Thyroid gland (tissue), 4 donors: ENCODE results near the gene PTPRG.
"Not testable (repeated sequence)": the region's sequence is repeated elsewhere in the genome, so short reads cannot be mapped to it uniquely, and the experiment has no call there.

Experiments
- POLR2A ChIP-seq, 2 donors: fragments of 450-650 bp; IDR thresholded peaks; one replicate each; pipeline ENCODE4 v1.6.1; 2017; ENCODE audit warnings: antibody characterized with exemption in 2 of 2, mild to moderate bottlenecking in 2 of 2, moderate library complexity in 1 of 2
- TF ChIP-seq, protein P1 (sequence below), 6 experiments: fragments of 200-600 bp in 3 of 6; fragments of 450-650 bp in 3 of 6; sonication (generic) in 3 of 6; IDR thresholded peaks; one replicate each; pipeline ENCODE4 v1.5.1; 2016 to 2019; ENCODE audit warnings: antibody characterized with exemption in 6 of 6, mild to moderate bottlenecking in 2 of 6, inconsistent platforms in 1 of 6, moderate library complexity in 1 of 6

- TF ChIP-seq, protein P1, sequence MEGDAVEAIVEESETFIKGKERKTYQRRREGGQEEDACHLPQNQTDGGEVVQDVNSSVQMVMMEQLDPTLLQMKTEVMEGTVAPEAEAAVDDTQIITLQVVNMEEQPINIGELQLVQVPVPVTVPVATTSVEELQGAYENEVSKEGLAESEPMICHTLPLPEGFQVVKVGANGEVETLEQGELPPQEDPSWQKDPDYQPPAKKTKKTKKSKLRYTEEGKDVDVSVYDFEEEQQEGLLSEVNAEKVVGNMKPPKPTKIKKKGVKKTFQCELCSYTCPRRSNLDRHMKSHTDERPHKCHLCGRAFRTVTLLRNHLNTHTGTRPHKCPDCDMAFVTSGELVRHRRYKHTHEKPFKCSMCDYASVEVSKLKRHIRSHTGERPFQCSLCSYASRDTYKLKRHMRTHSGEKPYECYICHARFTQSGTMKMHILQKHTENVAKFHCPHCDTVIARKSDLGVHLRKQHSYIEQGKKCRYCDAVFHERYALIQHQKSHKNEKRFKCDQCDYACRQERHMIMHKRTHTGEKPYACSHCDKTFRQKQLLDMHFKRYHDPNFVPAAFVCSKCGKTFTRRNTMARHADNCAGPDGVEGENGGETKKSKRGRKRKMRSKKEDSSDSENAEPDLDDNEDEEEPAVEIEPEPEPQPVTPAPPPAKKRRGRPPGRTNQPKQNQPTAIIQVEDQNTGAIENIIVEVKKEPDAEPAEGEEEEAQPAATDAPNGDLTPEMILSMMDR (IDR thresholded peaks at IDR 0.05) = not testable (repeated sequence)
- TF ChIP-seq POLR2A (IDR thresholded peaks at IDR 0.05) = not testable (repeated sequence)
Observed at GRCh38 chr3:61760783-61761182, 199.4 kb downstream of the PTPRG start.
